ENCODE data around the gene FAM20B. TPM values are rescaled to one million over a fixed set of nuclear protein-coding genes. Genes with fewer than 3 reads are reported as not detected.
A peak's percentile ranks its signal among the peaks of the same experiment; 100 is the strongest.

The FAM20B gene
- total RNA-seq, 2 donors from 2014 or later, result 39.7 to 41.1 TPM

- no peaks in the 10 kb centered on the region for H3K4me1 Mint-ChIP-seq (ENCODE audit: low read depth in 2 of 2)
- H3K27ac Mint-ChIP-seq, result peak overlapping the region in 1 of 2 donors; percentile 24
- H3K4me3 Mint-ChIP-seq, result no peak overlapping the region
- H3K9me3 Mint-ChIP-seq, result no peaks in the 10 kb centered on the region
- no peaks in the 10 kb centered on the region for H3K27me3 Mint-ChIP-seq
- ATAC-seq (no peak), DNase-seq (ENCODE audit: low spot score) (no peak)
- no peaks in the 10 kb centered on the region for H3K36me3 Mint-ChIP-seq
Measured at GRCh38 chr1:179010671-179011070, 15.0 kb upstream of the FAM20B start.

GRCh38 chr1:179012038-179012437, 13.7 kb upstream of the FAM20B start:
- H3K36me3 Mint-ChIP-seq, result no peaks in the 10 kb centered on the region
- H3K27me3 Mint-ChIP-seq, result no peaks in the 10 kb centered on the region
- H3K4me3 Mint-ChIP-seq, result no peak overlapping the region
- ATAC-seq (no peak), DNase-seq (ENCODE audit: low spot score) (no peak)
- H3K27ac Mint-ChIP-seq, result no peak overlapping the region
- H3K9me3 Mint-ChIP-seq, result no peaks in the 10 kb centered on the region
- H3K4me1 Mint-ChIP-seq (ENCODE audit: low read depth in 2 of 2), result no peaks in the 10 kb centered on the region

GRCh38 chr1:179014123-179014522, 11.6 kb upstream of the FAM20B start:
- Mint-ChIP-seq H3K36me3 (no peaks in the 10 kb centered on the region), H3K27me3 (no peaks in the 10 kb centered on the region), H3K9me3 (no peaks in the 10 kb centered on the region), H3K27ac (no peak overlapping the region), H3K4me1 (ENCODE audit: low read depth in 2 of 2) (no peaks in the 10 kb centered on the region), H3K4me3 (no peak overlapping the region)
- no peak for ATAC-seq
- no peak for DNase-seq (ENCODE audit: low spot score)

GRCh38 chr1:179015396-179015795, 10.3 kb upstream of the FAM20B start:
- H3K4me3 Mint-ChIP-seq, result no peak overlapping the region
- H3K27me3 Mint-ChIP-seq, result peaks cover 0 to 4% of the 10 kb centered on the region in 2 donors
- ATAC-seq (no peak), DNase-seq (ENCODE audit: low spot score) (no peak)
- H3K4me1 Mint-ChIP-seq (ENCODE audit: low read depth in 2 of 2), result no peaks in the 10 kb centered on the region
- no peaks in the 10 kb centered on the region for H3K9me3 Mint-ChIP-seq
- no peaks in the 10 kb centered on the region for H3K36me3 Mint-ChIP-seq
- no peak overlapping the region for H3K27ac Mint-ChIP-seq

- DNase-seq (ENCODE audit: low spot score), result no peak
- Mint-ChIP-seq H3K4me1 (ENCODE audit: low read depth in 2 of 2) (no peaks in the 10 kb centered on the region), H3K36me3 (no peaks in the 10 kb centered on the region), H3K27me3 (peaks cover 0 to 6% of the 10 kb centered on the region in 2 donors), H3K27ac (no peak overlapping the region), H3K4me3 (no peak overlapping the region), H3K9me3 (no peaks in the 10 kb centered on the region)
- no peak for ATAC-seq
Measured at GRCh38 chr1:179016706-179017382, 8.8 kb upstream of the FAM20B start.

GRCh38 chr1:179017383-179018326, 8.0 kb upstream of the FAM20B start:
- no peak overlapping the region for H3K4me3 Mint-ChIP-seq
- H3K36me3 Mint-ChIP-seq, result no peaks in the 10 kb centered on the region
- H3K27ac Mint-ChIP-seq, result no peak overlapping the region
- DNase-seq (ENCODE audit: low spot score) (no peak), ATAC-seq (no peak)
- H3K27me3 Mint-ChIP-seq, result peaks cover 5 to 10% of the 10 kb centered on the region in 2 donors
- H3K9me3 Mint-ChIP-seq, result no peaks in the 10 kb centered on the region
- no peaks in the 10 kb centered on the region for H3K4me1 Mint-ChIP-seq (ENCODE audit: low read depth in 2 of 2)

GRCh38 chr1:179021873-179022272, 3.8 kb upstream of the FAM20B start:
- DNase-seq (ENCODE audit: low spot score) (no peak), ATAC-seq (no peak)
- Mint-ChIP-seq H3K9me3 (no peaks in the 10 kb centered on the region), H3K36me3 (no peaks in the 10 kb centered on the region), H3K27ac (no peak overlapping the region), H3K27me3 (peaks cover 5 to 12% of the 10 kb centered on the region in 2 donors), H3K4me3 (no peak overlapping the region), H3K4me1 (ENCODE audit: low read depth in 2 of 2) (peaks cover 12 to 14% of the 10 kb centered on the region in 2 donors)

- Mint-ChIP-seq H3K9me3 (no peaks in the 10 kb centered on the region), H3K36me3 (no peaks in the 10 kb centered on the region), H3K4me3 (peak overlapping the region; percentile 88), H3K4me1 (ENCODE audit: low read depth in 2 of 2) (peaks cover 22 to 28% of the 10 kb centered on the region in 2 donors), H3K27me3 (peaks cover 5 to 12% of the 10 kb centered on the region in 2 donors), H3K27ac (no peak overlapping the region)
- ATAC-seq (no peak), DNase-seq (ENCODE audit: low spot score) (no peak)
Measured at GRCh38 chr1:179023946-179024650, 1.6 kb upstream of the FAM20B start.

- Mint-ChIP-seq H3K27me3 (peaks cover 5 to 6% of the 10 kb centered on the region in 2 donors), H3K36me3 (no peaks in the 10 kb centered on the region), H3K9me3 (no peaks in the 10 kb centered on the region), H3K4me3 (peak overlapping the region; percentile 95), H3K27ac (peak overlapping the region; percentile 77 to 82), H3K4me1 (ENCODE audit: low read depth in 2 of 2) (peaks cover 36 to 48% of the 10 kb centered on the region in 2 donors)
- DNase-seq (ENCODE audit: low spot score) (peak; percentile 83), ATAC-seq (peak; percentile 89 to 91)
Measured at GRCh38 chr1:179025975-179026812, 500 bp downstream of the FAM20B start.

GRCh38 chr1:179026813-179027669, 1.3 kb downstream of the FAM20B start:
- Mint-ChIP-seq H3K4me1 (ENCODE audit: low read depth in 2 of 2) (peaks cover 40 to 56% of the 10 kb centered on the region in 2 donors), H3K27ac (peak overlapping the region; percentile 77 to 82), H3K27me3 (peaks cover 5 to 6% of the 10 kb centered on the region in 2 donors), H3K36me3 (no peaks in the 10 kb centered on the region), H3K9me3 (no peaks in the 10 kb centered on the region), H3K4me3 (peak overlapping the region; percentile 95)
- ATAC-seq, result no peak
- DNase-seq (ENCODE audit: low spot score), result no peak

- Mint-ChIP-seq H3K4me1 (ENCODE audit: low read depth in 2 of 2) (peaks cover 47 to 71% of the 10 kb centered on the region in 2 donors), H3K27me3 (no peaks in the 10 kb centered on the region), H3K4me3 (no peak overlapping the region), H3K36me3 (no peaks in the 10 kb centered on the region), H3K9me3 (no peaks in the 10 kb centered on the region), H3K27ac (peak overlapping the region in 1 of 2 donors; percentile 19)
- ATAC-seq (no peak), DNase-seq (ENCODE audit: low spot score) (no peak)
Measured at GRCh38 chr1:179029321-179029759, 3.6 kb downstream of the FAM20B start.

GRCh38 chr1:179030130-179030529, 4.4 kb downstream of the FAM20B start:
- ATAC-seq, result no peak
- no peaks in the 10 kb centered on the region for H3K27me3 Mint-ChIP-seq
- peak overlapping the region in 1 of 2 donors; percentile 12 for H3K27ac Mint-ChIP-seq
- no peaks in the 10 kb centered on the region for H3K36me3 Mint-ChIP-seq
- no peaks in the 10 kb centered on the region for H3K9me3 Mint-ChIP-seq
- DNase-seq (ENCODE audit: low spot score), result no peak
- no peak overlapping the region for H3K4me3 Mint-ChIP-seq
- peaks cover 51 to 73% of the 10 kb centered on the region in 2 donors for H3K4me1 Mint-ChIP-seq (ENCODE audit: low read depth in 2 of 2)
